Neural progenitor cell (in vitro differentiated cells): ENCODE results near the gene LRRC4B.

ENCODE experiments used
- EZH2 ChIP-seq: fragments of 200-600 bp; sonication (generic); IDR thresholded peaks from 2 replicates; pipeline ENCODE4 v1.6.1; 2017; ENCODE audit warnings: antibody characterized with exemption, mild to moderate bottlenecking, moderate library complexity
- EZH2phosphoT487 ChIP-seq: fragments of 200-600 bp; sonication (generic); IDR thresholded peaks from 2 replicates; pipeline ENCODE4 v1.6.1; 2017; ENCODE audit warnings: antibody characterized with exemption
- TF ChIP-seq, protein P1 (sequence below): fragments of 200-600 bp; sonication (generic); IDR thresholded peaks from 2 replicates; pipeline ENCODE4 v1.5.1; 2017; ENCODE audit warnings: antibody characterized with exemption, mild to moderate bottlenecking

- TF ChIP-seq, protein P1, sequence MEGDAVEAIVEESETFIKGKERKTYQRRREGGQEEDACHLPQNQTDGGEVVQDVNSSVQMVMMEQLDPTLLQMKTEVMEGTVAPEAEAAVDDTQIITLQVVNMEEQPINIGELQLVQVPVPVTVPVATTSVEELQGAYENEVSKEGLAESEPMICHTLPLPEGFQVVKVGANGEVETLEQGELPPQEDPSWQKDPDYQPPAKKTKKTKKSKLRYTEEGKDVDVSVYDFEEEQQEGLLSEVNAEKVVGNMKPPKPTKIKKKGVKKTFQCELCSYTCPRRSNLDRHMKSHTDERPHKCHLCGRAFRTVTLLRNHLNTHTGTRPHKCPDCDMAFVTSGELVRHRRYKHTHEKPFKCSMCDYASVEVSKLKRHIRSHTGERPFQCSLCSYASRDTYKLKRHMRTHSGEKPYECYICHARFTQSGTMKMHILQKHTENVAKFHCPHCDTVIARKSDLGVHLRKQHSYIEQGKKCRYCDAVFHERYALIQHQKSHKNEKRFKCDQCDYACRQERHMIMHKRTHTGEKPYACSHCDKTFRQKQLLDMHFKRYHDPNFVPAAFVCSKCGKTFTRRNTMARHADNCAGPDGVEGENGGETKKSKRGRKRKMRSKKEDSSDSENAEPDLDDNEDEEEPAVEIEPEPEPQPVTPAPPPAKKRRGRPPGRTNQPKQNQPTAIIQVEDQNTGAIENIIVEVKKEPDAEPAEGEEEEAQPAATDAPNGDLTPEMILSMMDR: no peak
- TF ChIP-seq EZH2phosphoT487 (no peak), EZH2 (no peak)
Observed at GRCh38 chr19:50510700-50511068, 57.6 kb downstream of the LRRC4B start.
